Measurements from ENCODE around the gene MFNG. TPM values are rescaled to one million over a fixed set of nuclear protein-coding genes. Genes with fewer than 3 reads are reported as not detected.
A peak's percentile ranks its signal among the peaks of the same experiment; 100 is the strongest.

MFNG gene
- total RNA-seq, 2 donors from 2014 or later, result 3.0 to 7.3 TPM

- no peak for TF ChIP-seq POLR2A (IDR thresholded peaks at IDR 0.05)
- TF ChIP-seq CTCF (IDR thresholded peaks at IDR 0.05), result no peak
- intact Hi-C loops (cut with DNase I), result loop anchor here (5.0 kb wide), 1 partner anchor 139 kb away; no protein-coding TSS in a partner anchor
- Histone ChIP-seq H3K4me1 (peaks cover 12% of the 10 kb centered on the region), H3K4me3 (no peak overlapping the region), H3K27me3 (no peaks in the 10 kb centered on the region), H3K9me3 (no peaks in the 10 kb centered on the region), H3K27ac (no peak overlapping the region), H3K36me3 (replicated peaks in 1 of 2; ENCODE audit: insufficient read depth in 1 of 2, low read depth in 2 of 2) (no peaks in the 10 kb centered on the region)
- ATAC-seq (no peak), DNase-seq (no peak)
- 53 to 62% methylated on average over 17 of the region's 17 CpGs for WGBS, 2 donors
Measured at GRCh38 chr22:37456346-37456745, 29.8 kb downstream of the MFNG start.

- H3K27me3 ChIP-seq, result no peaks in the 10 kb centered on the region
- H3K27ac ChIP-seq, result no peak overlapping the region
- TF ChIP-seq CTCF (IDR thresholded peaks at IDR 0.05) (no peak), POLR2A (IDR thresholded peaks at IDR 0.05) (no peak)
- no peak for DNase-seq
- ATAC-seq, result no peak
- no peaks in the 10 kb centered on the region for H3K9me3 ChIP-seq
- H3K4me1 ChIP-seq, result peaks cover 12% of the 10 kb centered on the region
- WGBS, 2 donors, result 65 to 70% methylated on average over 13 to 14 of the region's 14 CpGs
- no peaks in the 10 kb centered on the region for H3K36me3 ChIP-seq (replicated peaks in 1 of 2; ENCODE audit: insufficient read depth in 1 of 2, low read depth in 2 of 2)
- no peak overlapping the region for H3K4me3 ChIP-seq
- intact Hi-C loops (cut with DNase I), result loop anchor here (5.0 kb wide), 1 partner anchor 139 kb away; no protein-coding TSS in a partner anchor
Measured at GRCh38 chr22:37455896-37456295, 30.3 kb downstream of the MFNG start.

- Histone ChIP-seq H3K4me3 (no peak overlapping the region), H3K36me3 (replicated peaks in 1 of 2; ENCODE audit: insufficient read depth in 1 of 2, low read depth in 2 of 2) (no peaks in the 10 kb centered on the region), H3K27me3 (no peaks in the 10 kb centered on the region), H3K9me3 (no peaks in the 10 kb centered on the region), H3K4me1 (peaks cover 12% of the 10 kb centered on the region), H3K27ac (no peak overlapping the region)
- TF ChIP-seq CTCF (IDR thresholded peaks at IDR 0.05) (no peak), POLR2A (IDR thresholded peaks at IDR 0.05) (no peak)
- intact Hi-C loops (cut with DNase I), result loop anchor here (5.0 kb wide), 1 partner anchor 138 kb away; no protein-coding TSS in a partner anchor
- ATAC-seq (peak; percentile 37), DNase-seq (peak in 3 of 4 donors; percentile 21 to 56 (median 39))
- WGBS, 2 donors, result 19 to 21% methylated on average over 19 to 21 of the region's 21 CpGs
Measured at GRCh38 chr22:37454857-37455686, 31.1 kb downstream of the MFNG start.

GRCh38 chr22:37453696-37454095 is 32.5 kb downstream of the MFNG start:
- ATAC-seq (no peak), DNase-seq (no peak)
- H3K27me3 ChIP-seq, result no peaks in the 10 kb centered on the region
- TF ChIP-seq POLR2A (IDR thresholded peaks at IDR 0.05) (no peak), CTCF (IDR thresholded peaks at IDR 0.05) (no peak)
- intact Hi-C loops (cut with DNase I), result no loop called here
- WGBS, 2 donors, result 86 to 88% methylated on average over 7 of the region's 7 CpGs
- H3K27ac ChIP-seq, result no peak overlapping the region
- peaks cover 12% of the 10 kb centered on the region for H3K4me1 ChIP-seq
- H3K4me3 ChIP-seq, result no peak overlapping the region
- no peaks in the 10 kb centered on the region for H3K9me3 ChIP-seq
- no peaks in the 10 kb centered on the region for H3K36me3 ChIP-seq (replicated peaks in 1 of 2; ENCODE audit: insufficient read depth in 1 of 2, low read depth in 2 of 2)
